Gastrocnemius medialis (tissue), 4 donors: Measurements from ENCODE around the gene IGSF21. TPM values are rescaled to one million over a fixed set of nuclear protein-coding genes. Genes with fewer than 3 reads are reported as not detected.

Experiments used
- ATAC-seq, 2 donors: fragments of 150-250 bp; one replicate each; pipeline ENCODE4 v1.9.1; 2016
- DNase-seq, 2 donors: peaks; one replicate each; pipeline ENCODE4 v3.0.0-alpha.2; 2019
- H3K27ac ChIP-seq, 4 donors: fragments of 200-600 bp; sonication (generic); 1 replicate in 1 of 4; 2 replicates in 3 of 4; pipeline ENCODE4 v1.5.1; 2016 to 2018; ENCODE audit warnings: mild to moderate bottlenecking in 2 of 4, moderate library complexity in 1 of 4
- H3K27me3 ChIP-seq, 3 donors: fragments of 200-600 bp; sonication (generic) in 2 of 3; 1 replicate in 1 of 3; 2 replicates in 2 of 3; pipeline versions ENCODE4 v1.5.1 to v1.6.0; 2016 to 2019; ENCODE audit warnings: mild to moderate bottlenecking in 1 of 3, moderate library complexity in 1 of 3
- H3K36me3 ChIP-seq, 2 donors: fragments of 200-600 bp; sonication (generic) in 1 of 2; one replicate each; pipeline ENCODE4 v1.5.1; 2017 to 2018
- H3K4me1 ChIP-seq, 2 donors: fragments of 200-600 bp; sonication (generic) in 1 of 2; one replicate each; pipeline ENCODE4 v1.5.1; 2016 to 2017; ENCODE audit warnings: mild to moderate bottlenecking in 2 of 2
- H3K4me3 ChIP-seq, 4 donors: fragments of 200-600 bp; sonication (generic) in 3 of 4; 1 replicate in 1 of 4; 2 replicates in 3 of 4; pipeline ENCODE4 v1.5.1; 2016 to 2019; ENCODE audit warnings: mild to moderate bottlenecking in 2 of 4
- H3K9me3 ChIP-seq, 3 donors: fragments of 200-600 bp; sonication (generic) in 2 of 3; 1 replicate in 1 of 3; 2 replicates in 2 of 3; pipeline ENCODE4 v1.5.1; 2016 to 2019
- POLR2A ChIP-seq, 2 donors: fragments of 450-650 bp; IDR thresholded peaks; one replicate each; pipeline ENCODE4 v1.6.1; 2017; ENCODE audit warnings: antibody characterized with exemption in 2 of 2, mild to moderate bottlenecking in 2 of 2, moderate library complexity in 2 of 2
- in situ Hi-C, 4 donors: fragments of 200-750 bp; cut with MboI; loops; one replicate each; pipeline versions ENCODE4 v1.15.0 to v1.8.0; 2017; ENCODE audit warnings: low sequenced_read_pairs in 4 of 4
- intact Hi-C: fragments of 100-400 bp; cut with DNase I; formaldehyde crosslinking; loops from one replicate; pipeline ENCODE4 v1.15.1; 2023; ENCODE audit warnings: low total_unique reads
- total RNA-seq, 4 donors: library from RNA; depleted of rRNA; stranded (reverse); fragments of >200 nt; gene quantifications; one replicate each; pipeline versions ENCODE4 v1.1.0 to v1.2.3, GENCODE V29; 2016
- TF ChIP-seq, protein P1 (sequence below), 5 experiments: fragments of 450-650 bp in 3 of 5; fragments of 200-600 bp in 2 of 5; sonication (generic) in 2 of 5; IDR thresholded peaks in 4 of 5; conservative IDR thresholded peaks in 1 of 5; 1 replicate in 4 of 5; 2 replicates in 1 of 5; pipeline ENCODE4 v1.5.1; 2016 to 2019; ENCODE audit warnings: antibody characterized with exemption in 5 of 5, mild to moderate bottlenecking in 3 of 5, moderate library complexity in 3 of 5

The IGSF21 gene
- total RNA-seq, 4 donors from 2014 or later: 0.32 to 0.66 (median 0.53) TPM

DNA sequence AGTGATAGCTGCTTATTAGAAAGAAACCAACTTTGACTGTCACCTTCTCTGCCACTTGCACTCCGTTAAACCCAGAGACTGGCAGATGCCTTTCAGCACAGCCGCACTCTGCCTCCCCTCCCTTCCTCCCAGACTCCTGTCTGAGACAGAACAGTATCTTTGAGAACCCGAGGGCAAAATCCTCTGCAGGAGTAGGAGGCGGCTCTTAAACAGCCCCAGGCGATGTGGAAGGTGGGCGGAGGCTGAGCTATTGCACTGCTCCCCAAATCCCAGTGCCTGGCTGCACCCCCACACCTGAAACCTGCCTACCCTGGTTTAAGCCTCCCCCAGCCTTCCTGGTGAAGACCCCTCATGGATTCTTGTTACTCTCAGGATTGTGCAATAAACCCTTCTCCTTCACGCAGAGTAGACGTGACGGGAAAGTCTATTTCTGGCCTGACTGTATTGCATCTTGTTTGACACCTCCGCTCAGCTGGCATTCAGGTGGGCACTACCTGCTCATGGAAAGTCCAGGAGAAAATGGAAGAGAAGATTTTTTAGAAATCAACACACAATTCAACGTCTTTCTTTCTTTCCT is 34.4 kb upstream of the IGSF21 start:
- no peaks in the 10 kb centered on the region for H3K4me1 ChIP-seq
- in situ Hi-C loops: no loop called here
- TF ChIP-seq POLR2A (IDR thresholded peaks at IDR 0.05): no peak
- TF ChIP-seq, protein P1, sequence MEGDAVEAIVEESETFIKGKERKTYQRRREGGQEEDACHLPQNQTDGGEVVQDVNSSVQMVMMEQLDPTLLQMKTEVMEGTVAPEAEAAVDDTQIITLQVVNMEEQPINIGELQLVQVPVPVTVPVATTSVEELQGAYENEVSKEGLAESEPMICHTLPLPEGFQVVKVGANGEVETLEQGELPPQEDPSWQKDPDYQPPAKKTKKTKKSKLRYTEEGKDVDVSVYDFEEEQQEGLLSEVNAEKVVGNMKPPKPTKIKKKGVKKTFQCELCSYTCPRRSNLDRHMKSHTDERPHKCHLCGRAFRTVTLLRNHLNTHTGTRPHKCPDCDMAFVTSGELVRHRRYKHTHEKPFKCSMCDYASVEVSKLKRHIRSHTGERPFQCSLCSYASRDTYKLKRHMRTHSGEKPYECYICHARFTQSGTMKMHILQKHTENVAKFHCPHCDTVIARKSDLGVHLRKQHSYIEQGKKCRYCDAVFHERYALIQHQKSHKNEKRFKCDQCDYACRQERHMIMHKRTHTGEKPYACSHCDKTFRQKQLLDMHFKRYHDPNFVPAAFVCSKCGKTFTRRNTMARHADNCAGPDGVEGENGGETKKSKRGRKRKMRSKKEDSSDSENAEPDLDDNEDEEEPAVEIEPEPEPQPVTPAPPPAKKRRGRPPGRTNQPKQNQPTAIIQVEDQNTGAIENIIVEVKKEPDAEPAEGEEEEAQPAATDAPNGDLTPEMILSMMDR (IDR thresholded peaks at IDR 0.05 in 4 of 5, conservative IDR thresholded peaks at IDR 0.05 in 1 of 5): no peak
- no peaks in the 10 kb centered on the region for H3K9me3 ChIP-seq
- H3K4me3 ChIP-seq: no peak overlapping the region
- DNase-seq (no peak), ATAC-seq (no peak)
- H3K27me3 ChIP-seq: peaks cover 0 to 8% (median 0%) of the 10 kb centered on the region in 3 donors
- intact Hi-C loops: no loop called here
- no peak overlapping the region for H3K27ac ChIP-seq
- no peaks in the 10 kb centered on the region for H3K36me3 ChIP-seq

DNA sequence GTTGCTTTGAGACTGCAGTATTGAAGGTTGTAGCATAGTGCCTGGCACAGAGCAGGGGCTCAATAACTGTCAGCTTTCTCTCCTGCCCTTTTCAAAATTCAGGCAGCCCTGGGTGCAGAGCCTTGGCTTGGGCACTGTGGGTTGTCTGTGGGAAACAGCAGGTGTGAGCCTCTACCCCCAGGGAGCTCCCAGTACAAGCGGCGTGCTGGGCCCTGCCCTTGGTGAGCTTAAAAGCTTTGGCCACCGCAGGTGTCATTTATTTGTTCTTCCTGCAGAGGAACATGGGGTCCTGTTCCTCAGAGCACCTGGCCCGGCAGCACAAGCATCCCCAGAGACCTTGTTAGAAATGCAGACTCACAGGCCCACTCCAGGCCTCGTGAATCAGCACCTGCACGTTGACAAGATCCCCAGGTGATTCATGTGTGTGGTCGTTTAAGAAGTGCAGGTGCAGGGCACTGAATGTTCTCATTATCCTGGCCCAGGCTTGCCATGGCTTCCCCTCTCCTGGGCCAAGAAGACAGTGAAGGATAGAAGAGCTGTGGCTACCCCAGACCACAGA is 29.9 kb upstream of the IGSF21 start:
- no peak overlapping the region for H3K27ac ChIP-seq
- DNase-seq (no peak), ATAC-seq (no peak)
- no peak overlapping the region for H3K4me3 ChIP-seq
- peaks cover 0 to 3% (median 0%) of the 10 kb centered on the region in 3 donors for H3K27me3 ChIP-seq
- H3K9me3 ChIP-seq: no peaks in the 10 kb centered on the region
- no peaks in the 10 kb centered on the region for H3K36me3 ChIP-seq
- intact Hi-C loops (no loop called here), in situ Hi-C loops (no loop called here)
- H3K4me1 ChIP-seq: no peaks in the 10 kb centered on the region
- no peak for TF ChIP-seq POLR2A (IDR thresholded peaks at IDR 0.05)
- TF ChIP-seq, protein P1 (IDR thresholded peaks at IDR 0.05 in 4 of 5, conservative IDR thresholded peaks at IDR 0.05 in 1 of 5): no peak

GRCh38 chr1:18079941-18080735 is 27.5 kb upstream of the IGSF21 start:
- Histone ChIP-seq H3K9me3 (no peaks in the 10 kb centered on the region), H3K4me1 (no peaks in the 10 kb centered on the region), H3K27ac (no peak overlapping the region), H3K27me3 (peaks cover 0 to 3% (median 0%) of the 10 kb centered on the region in 3 donors), H3K36me3 (no peaks in the 10 kb centered on the region), H3K4me3 (no peak overlapping the region)
- intact Hi-C loops (no loop called here), in situ Hi-C loops (no loop called here)
- ATAC-seq (no peak), DNase-seq (no peak)
- no peak for TF ChIP-seq POLR2A (IDR thresholded peaks at IDR 0.05)
- TF ChIP-seq, protein P1 (IDR thresholded peaks at IDR 0.05 in 4 of 5, conservative IDR thresholded peaks at IDR 0.05 in 1 of 5): no peak

DNA sequence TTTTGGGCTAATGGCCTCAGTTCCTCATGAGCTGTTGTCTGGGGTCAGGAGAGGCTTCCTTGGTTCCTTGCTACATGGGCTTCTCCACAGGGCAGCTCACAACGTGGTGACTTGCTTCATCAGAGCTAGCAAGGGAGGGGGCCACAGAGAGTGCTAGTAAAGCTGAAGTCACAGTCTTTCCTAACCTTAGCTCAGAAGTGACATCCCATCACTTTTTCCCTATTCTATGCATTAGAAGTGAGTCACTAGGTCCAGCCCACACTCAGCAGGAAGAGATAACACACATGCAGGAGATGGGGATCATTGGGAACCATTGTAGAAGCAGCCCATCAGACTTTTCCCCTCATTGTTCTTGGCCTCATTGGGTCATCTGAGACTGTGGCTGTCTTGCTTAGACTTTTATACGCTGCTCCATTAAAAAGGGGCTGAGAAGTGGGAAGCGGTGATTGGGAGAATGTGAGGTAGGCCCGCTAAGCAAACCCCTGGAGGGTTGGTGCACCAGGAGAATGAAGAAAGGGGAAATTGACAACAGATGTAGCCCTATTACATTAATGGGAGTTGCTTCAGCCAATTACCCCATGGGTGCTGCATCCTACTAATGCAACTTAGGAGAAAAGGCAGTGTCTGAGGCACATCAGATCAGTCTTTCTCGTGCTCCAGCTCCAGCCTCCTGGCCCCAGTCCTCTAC is 22.1 kb upstream of the IGSF21 start:
- Histone ChIP-seq H3K36me3 (no peaks in the 10 kb centered on the region), H3K27ac (no peak overlapping the region), H3K9me3 (no peaks in the 10 kb centered on the region), H3K27me3 (peaks cover 0 to 9% (median 0%) of the 10 kb centered on the region in 3 donors), H3K4me1 (no peaks in the 10 kb centered on the region), H3K4me3 (no peak overlapping the region)
- in situ Hi-C loops (no loop called here), intact Hi-C loops (no loop called here)
- DNase-seq (no peak), ATAC-seq (no peak)
- TF ChIP-seq POLR2A (IDR thresholded peaks at IDR 0.05): no peak
- TF ChIP-seq, protein P1 (IDR thresholded peaks at IDR 0.05 in 4 of 5, conservative IDR thresholded peaks at IDR 0.05 in 1 of 5): no peak
